A673 (cell line): ENCODE results near the gene SCN3B.

Experiments used
- EZH2 ChIP-seq: fragments of 200-600 bp; sonication (generic); IDR thresholded peaks from 2 replicates; pipeline ENCODE4 v1.6.1; 2017; ENCODE audit warnings: borderline replicate concordance, low read depth, mild to moderate bottlenecking, mixed read lengths, antibody characterized with exemption, low read length; ENCODE audit not compliant: poor library complexity, severe bottlenecking
- TF ChIP-seq, protein P1 (sequence below): fragments of 300-800, 200-600 bp; sonication (generic); conservative IDR thresholded peaks from 2 replicates; pipeline ENCODE4 v1.5.1; 2017; ENCODE audit warnings: low read depth, mild to moderate bottlenecking, antibody characterized with exemption, low read length, moderate library complexity, mixed read lengths

GRCh38 chr11:123601743-123602142, 52.7 kb downstream of the SCN3B start:
- TF ChIP-seq, protein P1, sequence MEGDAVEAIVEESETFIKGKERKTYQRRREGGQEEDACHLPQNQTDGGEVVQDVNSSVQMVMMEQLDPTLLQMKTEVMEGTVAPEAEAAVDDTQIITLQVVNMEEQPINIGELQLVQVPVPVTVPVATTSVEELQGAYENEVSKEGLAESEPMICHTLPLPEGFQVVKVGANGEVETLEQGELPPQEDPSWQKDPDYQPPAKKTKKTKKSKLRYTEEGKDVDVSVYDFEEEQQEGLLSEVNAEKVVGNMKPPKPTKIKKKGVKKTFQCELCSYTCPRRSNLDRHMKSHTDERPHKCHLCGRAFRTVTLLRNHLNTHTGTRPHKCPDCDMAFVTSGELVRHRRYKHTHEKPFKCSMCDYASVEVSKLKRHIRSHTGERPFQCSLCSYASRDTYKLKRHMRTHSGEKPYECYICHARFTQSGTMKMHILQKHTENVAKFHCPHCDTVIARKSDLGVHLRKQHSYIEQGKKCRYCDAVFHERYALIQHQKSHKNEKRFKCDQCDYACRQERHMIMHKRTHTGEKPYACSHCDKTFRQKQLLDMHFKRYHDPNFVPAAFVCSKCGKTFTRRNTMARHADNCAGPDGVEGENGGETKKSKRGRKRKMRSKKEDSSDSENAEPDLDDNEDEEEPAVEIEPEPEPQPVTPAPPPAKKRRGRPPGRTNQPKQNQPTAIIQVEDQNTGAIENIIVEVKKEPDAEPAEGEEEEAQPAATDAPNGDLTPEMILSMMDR = no peak
- TF ChIP-seq EZH2 = no peak
